Measurements from ENCODE around the gene RABGAP1L.

Gene RABGAP1L

DNA sequence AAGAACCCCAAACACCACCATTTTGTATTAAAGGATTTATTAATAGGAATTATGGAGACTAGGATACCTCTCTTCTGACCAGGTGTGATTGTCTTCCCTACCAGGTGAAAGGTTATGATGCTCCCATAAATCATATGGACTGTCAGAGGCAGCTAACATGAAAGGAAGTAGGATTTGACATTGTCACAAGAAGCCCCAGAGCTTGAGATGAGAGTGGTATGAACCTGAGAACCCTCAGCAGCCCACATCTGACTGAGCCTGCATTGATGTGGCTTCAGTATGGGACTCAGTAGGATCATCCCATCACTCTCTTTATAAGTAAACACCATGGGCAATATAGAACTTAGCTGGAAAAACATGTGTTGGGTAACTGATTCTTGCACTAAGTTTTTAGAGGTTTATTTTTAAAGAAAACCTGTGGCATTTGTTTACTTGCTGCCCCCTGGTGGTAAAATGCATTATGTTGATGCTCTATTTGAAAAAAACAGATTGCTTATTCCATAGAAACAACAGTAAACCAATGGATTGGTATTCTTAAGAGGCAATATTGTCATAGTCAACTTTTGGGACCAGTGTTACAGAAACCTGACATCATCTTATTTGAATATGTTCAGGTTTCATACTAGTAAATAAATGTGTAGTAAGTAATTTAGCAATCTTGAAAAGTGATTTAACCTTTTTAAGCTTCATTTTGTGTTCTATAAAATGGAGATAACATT is 823.8 kb downstream of the RABGAP1L start:
- peak; percentile 72 for DNase-seq

DNA sequence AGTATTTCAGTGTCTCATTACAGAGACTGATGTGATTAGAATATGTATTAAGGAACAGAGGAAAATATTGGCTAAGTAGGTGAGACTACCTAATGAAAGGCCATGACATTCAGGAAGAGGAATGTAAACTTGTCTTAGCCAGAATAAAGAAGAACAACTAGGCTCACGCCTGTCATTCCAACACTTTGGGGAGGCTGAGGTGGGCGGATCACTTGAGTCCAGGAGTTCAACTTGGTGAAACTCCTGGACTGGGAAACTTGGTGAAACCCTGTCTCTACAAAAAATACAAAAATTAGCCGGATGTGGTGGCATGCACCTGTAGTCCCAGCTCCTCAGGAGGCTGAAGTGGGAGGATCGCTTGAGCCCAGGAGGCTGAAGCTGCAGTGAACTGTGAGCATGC is 825.6 kb downstream of the RABGAP1L start:
- DNase-seq = no peak

DNA sequence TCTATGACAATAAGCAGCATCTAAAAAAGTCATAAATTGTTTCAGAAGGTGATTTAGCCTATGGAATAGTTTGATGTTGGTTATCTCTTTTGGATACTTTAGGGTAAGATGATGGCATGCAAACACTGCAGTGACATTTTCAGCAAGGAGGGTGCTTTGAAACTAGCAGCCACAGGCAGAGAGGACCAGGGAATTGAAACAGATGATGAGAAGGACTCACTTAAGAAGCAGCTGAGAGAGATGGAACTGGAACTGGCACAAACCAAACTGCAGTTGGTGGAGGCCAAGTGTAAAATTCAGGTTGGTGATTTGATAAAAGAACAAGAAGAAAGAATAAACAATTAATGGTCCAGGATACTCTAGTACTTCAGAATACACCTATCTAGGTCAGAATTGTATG is 829.2 kb downstream of the RABGAP1L start:
- DNase-seq = no peak

DNA sequence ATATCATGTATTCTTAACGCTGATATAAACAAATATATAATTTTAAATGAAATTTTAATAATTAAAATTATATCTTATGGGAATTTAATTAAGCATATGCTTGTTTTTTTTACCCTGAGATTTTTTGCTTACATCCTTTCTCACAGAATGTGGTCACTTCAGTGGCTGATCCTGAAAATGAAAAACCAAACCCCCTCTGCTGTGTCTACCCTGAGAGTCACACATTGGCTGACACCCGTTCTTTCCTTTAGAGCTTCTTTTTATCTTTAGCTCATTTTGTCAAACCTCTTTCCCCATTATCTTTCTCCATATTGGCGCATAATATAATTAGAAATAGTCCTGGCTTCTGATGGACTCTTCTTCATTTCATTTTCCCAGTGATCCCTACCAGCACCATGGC is 829.7 kb downstream of the RABGAP1L start:
- DNase-seq = no peak

DNA sequence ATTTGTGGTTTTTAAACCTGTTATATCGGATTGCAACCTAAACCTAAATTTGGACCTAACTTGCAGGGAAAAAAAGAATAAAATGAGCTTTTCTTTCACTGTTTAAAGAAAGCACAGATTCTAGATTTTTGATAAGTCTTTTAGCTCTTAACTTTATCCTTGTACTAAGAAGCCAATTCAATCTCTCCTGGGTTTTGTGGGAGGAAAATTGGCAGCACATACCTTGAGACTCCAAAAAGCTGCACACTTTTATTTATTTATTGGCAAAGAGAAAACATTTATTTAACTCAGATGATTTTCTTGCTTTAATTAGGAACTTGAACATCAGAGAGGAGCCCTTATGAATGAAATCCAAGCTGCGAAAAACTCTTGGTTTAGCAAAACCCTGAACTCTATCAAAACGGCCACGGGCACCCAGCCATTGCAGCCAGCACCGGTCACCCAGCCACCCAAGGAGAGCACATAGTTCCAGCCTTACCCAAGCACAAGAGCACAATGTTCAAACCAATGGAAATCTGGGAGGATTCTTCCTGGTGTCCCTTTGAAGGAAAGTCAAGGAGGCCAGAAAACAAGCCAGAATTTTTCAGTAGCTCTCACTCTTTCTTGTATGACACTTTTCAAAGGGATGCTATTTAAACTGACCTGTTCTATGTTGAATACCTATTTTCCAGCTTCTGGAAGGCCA is 830.4 kb downstream of the RABGAP1L start:
- no peak for DNase-seq

DNA sequence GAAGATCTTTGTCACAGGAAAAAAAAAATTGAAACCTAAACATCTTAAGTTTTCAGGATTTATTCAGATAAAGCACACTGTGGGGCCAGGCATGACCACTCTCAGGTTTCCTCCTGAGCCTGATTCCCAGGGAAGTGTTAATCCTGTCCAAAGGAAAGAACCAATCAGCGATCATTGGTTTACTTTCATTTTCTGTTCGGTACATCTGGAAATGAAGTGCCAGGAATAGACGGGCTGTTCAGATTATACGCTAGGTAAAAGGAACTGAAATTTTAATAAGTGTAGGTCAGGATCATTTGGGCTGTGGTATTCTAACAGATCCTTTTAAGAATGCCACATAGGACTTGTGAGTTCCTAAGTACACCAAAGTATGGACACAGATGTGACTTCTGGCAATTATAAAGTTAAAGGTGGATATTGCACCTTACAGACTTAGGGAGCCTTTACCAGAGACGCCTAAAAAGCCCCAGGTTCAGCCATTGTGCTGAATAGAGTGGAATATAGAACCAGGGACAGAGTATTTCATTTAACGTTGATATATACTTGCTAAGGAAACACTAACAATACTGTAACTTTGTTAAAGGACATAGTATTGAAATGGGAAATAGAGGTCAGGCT is 831.2 kb downstream of the RABGAP1L start:
- DNase-seq = peak; percentile 64

DNA sequence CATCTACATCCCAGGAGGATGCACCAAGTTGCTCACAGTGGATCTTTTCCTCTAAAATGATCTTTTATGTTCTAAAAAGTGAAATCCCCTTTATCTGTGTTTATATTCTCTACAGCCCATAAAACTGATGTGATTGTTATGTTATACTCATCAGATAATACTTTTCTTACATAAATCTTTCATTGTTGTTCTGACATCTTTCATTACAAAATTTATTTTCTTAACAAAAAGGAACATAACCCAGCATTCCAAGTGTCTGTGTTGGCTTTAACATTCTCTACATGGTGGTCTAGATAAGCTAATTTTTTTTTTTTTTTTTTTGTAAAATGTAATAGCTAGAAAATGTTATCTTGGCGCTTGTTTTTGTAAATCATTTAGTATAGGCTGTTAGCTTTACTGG is 832.2 kb downstream of the RABGAP1L start:
- no peak for DNase-seq

DNA sequence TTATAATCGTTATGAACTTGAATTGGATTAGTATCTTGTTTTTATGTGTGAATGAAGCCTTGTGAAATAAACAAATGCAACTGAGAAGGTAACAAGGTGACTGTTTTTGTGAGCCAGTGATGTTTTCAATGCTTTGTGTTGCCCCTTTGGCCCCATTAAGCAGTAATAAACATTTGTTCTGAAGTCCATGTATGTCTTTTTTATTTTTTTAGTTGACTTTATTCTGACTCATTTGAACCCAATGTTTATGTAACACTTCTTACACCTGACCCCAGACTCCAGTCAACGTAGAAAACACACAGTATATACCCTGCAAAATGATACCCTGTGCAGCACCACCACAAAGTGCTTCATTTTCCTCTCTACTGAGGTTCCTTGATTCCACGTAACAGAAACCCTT is 835.8 kb downstream of the RABGAP1L start:
- DNase-seq = no peak

DNA sequence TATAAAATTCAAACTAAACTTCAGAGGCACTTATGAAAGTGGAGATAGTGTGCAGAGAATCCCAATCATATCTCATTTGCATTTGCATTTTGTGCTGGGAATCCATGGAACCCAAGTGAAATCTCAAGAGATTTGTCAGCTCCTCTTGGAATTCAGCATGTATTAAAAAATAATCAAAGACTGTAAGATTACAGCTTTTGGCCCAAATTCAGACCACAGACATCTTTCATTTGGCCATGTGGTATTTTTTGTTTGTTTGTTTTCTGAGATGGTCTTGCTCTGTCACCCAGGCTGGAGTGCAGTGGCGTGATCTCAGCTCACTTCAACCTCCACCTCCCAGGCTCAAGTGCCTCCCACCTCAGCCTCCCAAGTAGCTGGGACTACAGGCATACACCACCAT is 836.6 kb downstream of the RABGAP1L start:
- no peak for DNase-seq

DNA sequence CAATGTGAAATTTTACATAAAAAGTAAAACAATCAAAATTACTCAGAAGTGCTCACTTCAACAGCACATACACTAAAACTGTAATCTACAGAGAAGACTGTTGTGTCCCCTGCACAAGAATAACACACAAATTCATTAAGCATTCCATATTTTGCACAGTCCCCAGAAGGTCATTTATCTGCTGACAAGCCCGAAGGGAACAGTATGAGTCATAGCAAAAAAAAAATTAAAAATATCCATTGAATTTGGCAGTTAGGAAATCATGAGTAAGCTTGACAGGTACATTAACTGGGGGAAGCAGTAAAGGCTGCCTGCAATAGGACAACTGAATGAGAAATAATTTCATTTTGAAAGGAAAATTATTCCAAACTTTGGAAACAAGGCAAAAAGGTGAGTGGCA is 837.2 kb downstream of the RABGAP1L start:
- DNase-seq = peak; percentile 38

DNA sequence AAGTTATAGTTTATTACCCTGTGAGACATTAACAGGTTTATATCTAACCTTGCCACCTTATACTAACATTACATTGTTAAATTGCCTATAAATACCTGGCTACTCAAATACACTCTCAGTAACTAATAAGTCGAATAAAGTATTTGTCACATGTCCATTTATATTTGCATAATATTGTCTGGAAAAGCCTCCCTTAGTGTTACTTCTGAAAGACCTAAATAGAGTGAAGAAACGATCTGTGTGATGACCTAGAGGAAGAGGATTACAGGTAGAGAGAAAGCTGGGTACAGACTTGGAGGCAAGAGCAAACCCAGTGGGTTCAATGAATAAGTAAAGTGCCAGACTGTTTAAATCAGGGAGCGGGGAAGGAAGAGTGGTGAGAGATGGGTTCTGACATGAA is 837.7 kb downstream of the RABGAP1L start:
- DNase-seq = no peak

DNA sequence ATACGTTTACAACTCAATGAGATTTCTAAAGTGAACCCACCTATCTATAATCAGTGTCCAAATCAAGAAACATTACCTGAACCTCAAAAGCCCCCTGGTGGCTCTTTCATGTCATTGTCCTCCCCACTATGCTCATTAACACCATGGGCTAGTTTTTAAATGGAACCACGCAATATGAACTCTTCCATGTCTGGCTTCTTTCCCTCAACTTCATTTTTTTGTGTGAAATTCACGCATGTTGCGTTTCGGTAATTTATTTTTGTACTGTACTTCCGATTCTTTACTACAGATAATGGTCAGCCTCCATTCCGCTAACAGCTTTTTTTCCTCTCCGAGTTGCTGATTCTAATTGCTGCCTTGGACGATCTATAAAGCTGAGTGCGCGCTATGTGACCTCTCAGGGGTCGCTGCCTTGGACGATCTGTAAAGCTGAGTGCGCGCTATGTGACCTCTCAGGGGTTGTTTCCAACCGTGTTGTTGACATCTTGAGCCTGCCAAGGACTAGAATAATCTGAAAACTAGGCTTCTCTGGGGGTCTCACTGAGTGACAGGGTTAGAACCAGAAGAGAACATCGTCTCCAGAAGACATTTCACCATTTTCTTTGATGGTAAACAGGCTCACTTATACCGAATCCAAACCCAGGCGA is 839.4 kb downstream of the RABGAP1L start:
- DNase-seq = peak; percentile 86

DNA sequence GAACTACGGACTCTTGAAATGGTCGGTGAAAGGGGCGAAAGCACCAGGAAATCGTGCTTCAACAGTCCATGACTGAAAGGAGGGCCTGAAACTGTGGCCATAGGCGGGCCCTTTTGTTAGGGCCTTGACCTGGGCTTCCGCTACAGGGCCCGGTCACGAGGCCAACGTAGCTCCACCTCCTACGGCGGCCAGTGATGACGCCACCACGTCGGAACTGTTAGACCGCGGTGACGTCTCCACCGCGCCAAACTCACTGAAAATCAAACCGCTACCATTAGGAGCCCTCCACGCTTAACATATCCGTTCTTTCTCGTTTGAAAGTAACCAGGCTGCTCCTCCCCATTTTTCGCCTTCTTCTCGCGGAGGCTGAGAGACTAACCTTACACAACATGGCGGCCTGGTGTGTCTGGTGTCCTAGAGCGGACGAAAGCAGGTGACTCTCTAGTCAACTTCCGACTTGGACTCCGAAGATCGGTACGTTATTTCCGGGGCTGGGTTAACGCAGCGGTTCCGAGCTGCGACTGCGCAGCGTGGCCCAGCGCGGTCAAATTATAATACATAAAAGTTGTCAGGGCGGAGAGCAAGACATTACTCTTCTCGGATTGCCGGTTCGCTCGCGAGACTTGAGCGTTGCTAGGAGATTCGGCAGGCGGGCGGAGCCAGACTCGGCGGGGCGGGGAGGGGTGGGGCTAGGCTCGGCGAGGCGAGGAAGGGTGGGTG is 840.1 kb downstream of the RABGAP1L start:
- DNase-seq = peak; percentile 98

DNA sequence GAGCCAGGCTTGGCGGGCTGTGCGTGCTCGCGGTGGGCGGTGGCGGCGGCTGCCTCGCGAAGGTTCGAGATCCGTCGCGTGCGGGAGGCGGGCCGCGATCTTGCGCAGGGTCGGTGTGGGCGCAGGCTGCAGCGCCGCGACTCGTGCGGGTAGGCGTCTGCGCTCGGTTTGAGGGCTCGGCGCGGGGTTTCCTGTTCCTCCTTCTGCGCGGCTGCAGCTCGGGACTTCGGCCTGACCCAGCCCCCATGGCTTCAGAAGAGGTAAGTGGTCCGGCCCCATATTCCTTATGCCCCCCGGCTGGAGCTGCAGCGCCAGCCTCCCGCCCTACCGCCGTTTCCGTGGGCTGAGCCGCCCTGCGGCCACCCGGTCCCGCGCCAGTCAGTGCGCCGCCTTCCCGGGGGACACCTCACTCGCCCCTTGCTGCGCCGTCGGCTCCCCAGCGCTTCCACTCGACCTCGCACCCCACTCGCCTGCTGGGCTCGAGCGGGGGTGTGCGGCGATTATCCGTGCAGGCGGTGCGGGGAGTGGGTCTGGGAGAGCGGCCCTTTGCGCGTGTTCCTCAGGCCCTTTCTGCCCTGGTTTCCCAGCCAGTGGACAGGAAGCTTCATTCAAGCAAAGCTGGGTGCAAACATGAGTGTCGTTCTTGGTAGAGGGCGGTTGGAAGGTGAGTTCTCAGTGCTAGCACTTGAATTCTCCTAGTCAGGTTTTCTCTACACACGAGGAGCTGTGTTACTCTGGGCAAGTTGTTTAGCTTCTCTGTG is 840.8 kb downstream of the RABGAP1L start, which contains the start of gene CACYBP:
Gene CACYBP (plus strand): TSS at position 12 of the 761 bp plus-strand sequence. CDS start 234 bp downstream, at position 246.
- peak; percentile 34 for DNase-seq

DNA sequence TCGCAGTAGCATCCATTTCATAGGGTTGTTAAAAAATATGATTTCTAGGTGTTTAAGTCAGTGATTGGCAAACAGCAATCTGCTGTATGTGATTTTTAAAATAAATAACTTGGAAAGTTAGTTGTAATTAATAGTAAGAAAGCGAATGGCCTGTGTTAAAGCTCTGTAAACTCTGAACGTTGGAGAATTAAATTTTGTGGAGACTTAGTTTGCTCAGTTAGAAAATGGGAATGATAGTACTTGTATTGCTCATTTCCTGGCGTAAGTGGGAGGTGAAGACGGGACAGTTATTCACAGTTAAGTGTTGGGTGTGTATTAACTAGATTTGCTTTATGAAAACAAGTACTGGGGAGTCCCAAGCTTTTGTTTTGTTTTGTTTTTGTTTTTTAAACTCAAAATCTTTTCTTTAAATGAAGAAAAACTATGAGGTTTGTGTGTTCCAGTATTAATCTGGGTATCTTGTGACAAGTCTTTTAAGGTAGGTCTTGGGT is 841.4 kb downstream of the RABGAP1L start:
- DNase-seq = peak; percentile 35

DNA sequence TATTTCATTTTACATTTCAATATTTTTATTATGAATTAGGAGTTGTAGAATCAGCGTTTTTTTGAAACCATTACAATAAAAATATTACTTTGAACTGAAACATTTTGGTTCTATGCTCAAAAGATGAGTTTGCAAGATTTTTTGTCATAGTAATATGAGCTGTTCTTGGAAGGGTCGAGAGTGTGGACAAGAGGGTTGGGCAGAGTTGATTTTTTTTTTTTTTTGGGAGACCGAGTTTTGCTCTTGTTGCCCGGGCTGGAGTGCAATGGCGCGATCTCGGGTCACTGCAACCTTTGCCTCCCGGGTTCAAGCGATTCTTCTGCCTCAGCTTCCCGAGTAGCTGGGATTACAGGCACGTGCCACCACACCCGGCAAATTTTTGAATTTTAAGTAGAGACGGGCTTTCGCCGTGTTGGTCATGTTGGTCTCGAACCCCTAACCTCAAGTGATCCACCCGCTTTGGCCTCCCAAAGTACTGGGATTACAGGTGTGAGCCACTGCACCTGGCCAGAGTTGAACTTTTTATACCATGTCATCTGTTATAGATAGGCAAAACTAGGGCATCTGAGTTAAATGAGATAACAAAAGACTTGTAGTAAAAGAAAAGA is 843.7 kb downstream of the RABGAP1L start:
- DNase-seq = no peak

DNA sequence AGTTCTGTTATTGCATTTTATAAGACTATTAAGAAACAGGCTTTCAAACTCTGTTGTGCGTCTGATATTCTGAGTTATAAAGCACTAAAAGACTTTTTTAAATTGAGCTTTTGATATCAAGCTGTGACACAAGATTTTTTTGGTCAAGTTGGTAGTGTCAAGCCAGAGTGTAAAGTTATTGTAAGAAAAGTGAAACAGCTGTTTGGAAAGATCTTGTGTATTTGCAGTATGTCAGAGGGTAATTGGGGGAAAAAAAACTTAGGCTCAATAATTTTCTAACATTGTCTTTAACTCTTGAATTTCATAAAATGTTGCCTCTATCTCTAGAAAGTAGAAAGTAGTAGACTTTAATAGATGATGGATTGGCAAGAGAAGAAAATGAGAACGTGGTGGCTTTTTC is 844.2 kb downstream of the RABGAP1L start:
- DNase-seq = no peak

DNA sequence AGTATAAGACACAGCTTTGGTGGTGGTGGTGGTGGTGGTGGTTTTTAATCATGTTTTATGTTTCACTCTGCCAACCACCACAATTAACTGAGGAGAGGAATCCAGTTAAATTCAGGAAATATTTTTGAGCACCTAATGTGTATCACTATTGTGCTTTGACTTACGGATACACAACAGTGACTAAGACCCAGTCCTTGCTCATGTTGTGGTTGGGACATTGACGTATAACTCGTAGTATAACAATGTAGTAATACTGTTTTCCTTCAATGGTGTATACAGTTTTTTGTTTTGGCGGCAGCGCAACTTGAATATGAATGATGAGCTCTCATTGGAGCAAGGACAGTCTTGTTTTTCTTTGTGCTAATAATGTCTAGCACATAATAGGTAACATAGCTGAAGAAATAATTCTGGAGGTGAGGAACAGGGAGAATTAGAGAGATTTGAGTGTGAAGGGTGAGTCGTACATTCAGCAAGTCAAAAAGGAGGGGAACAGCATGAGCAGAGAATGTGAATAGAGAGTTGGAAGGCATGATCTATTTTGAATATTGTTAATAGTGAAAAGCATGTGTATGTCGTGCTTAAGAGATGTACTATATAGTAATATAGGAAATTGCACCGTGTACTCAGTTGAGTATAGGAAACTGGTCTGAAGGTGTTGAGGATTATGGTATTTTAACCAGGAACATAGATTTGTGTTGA is 845.9 kb downstream of the RABGAP1L start:
- no peak for DNase-seq

DNA sequence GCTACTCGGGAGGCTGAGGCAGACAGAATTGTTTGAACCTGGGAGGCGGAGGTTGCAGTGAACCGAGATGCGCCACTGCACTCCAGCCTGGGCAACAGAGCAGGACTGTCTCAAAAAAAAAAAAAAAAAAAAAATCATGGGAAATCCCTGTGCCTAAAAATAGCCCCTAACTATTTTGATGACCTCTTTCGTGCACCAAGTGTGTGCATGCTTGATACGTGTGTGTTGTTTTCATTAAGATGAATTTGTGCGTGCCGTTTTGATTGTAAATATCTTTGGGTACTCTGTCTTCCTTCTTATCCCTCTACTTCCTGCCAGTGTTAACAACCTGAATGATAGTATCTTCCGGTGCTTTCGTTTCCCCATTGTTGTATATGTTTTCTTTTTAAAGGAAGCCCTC is 850.2 kb downstream of the RABGAP1L start:
- no peak for DNase-seq

DNA sequence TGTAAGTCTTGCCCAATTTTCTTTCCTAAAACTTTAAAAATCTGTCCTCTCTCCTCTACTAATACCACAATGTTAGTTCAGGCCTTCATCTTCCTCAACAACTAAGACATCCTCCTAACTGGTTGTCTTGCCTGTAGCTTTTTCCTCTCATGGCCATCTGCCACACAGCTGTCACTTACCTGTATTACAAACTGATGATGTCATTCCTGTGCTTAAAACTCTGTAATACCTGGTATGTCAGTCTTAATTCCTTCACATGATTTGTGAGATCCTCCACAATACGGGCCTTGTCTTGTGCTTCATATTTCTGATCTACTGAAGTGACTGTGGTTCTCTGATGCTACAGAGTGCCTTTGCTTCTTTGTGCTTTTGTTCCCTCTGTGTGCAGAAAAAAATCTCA is 854.1 kb downstream of the RABGAP1L start:
- no peak for DNase-seq

DNA sequence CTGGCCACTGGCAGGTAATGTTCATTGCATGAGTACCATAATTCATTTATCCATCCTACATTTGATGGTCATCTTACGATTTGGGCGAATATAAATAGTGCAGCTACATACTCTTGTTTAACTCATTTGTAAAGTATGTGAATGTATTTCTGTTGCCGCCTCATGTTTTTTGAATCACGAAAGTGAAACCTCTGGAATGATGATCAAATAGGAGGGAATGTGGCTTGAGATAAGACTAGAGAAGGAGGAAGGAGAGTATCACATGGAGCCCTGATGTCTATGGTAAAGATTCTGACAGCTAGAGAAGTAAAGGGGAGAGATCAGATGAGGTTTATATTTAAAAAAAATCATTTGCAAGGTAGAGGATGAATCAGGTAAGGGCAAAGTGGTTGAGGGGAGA is 855.9 kb downstream of the RABGAP1L start:
- no peak for DNase-seq

Measured in hematopoietic multipotent progenitor cell treated with erythropoietin and hydrocortisone succinate and interleukin-3 and kit ligand, for 8 days (in vitro differentiated cells).